NT2/D1 (cell line): ENCODE results near the gene MDGA2.

Experiments
- SUZ12 ChIP-seq: IDR thresholded peaks from 2 replicates; pipeline ENCODE4 v1.6.1; 2011; ENCODE audit not compliant: insufficient read length, insufficient read depth; ENCODE audit errors: extremely low read depth
- YY1 ChIP-seq: IDR thresholded peaks from 2 replicates; pipeline ENCODE4 v1.6.1; 2011; ENCODE audit not compliant: insufficient read length, insufficient read depth
- ZNF274 ChIP-seq: IDR thresholded peaks from 2 replicates; pipeline ENCODE4 v1.6.1; 2011; ENCODE audit warnings: mild to moderate bottlenecking, low read depth, low read length

DNA sequence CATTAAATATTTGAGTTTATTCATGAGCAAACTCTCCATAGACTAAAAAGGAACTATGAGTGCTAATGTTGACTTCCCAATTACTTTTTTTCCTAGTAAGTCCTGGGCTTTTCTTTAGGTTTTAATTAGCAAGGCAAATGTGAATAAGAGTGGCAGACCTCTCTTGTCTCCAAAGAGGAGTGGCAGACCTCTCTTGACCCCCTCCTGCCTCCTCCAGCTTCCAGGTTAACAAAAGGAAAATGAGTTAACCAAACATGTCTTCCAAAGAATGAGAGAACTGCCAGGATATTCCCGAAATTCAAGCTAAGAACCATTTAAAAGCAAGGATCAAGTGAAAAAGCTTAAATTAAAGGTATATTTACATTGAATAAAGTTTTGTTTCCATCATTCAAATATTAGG is 253.2 kb downstream of the MDGA2 start:
- TF ChIP-seq ZNF274: no peak
- no peak for TF ChIP-seq YY1
- TF ChIP-seq SUZ12: no peak
